Occipital lobe (tissue), 2 donors: ENCODE data around the gene MREG. TPM values are rescaled to one million over a fixed set of nuclear protein-coding genes. Genes with fewer than 3 reads are reported as not detected.

Experiments used
- DNase-seq: peaks from one replicate; lab custom pipeline; 2025; lab: John Stamatoyannopoulos, UW
- total RNA-seq: library from RNA; depleted of rRNA; stranded (reverse); fragments of >200 nt; gene quantifications from one replicate; pipeline ENCODE4 v1.2.3, GENCODE V29; 2014

The MREG gene
- total RNA-seq, 1 donor from 2014 or later, result 2.5 TPM

DNA sequence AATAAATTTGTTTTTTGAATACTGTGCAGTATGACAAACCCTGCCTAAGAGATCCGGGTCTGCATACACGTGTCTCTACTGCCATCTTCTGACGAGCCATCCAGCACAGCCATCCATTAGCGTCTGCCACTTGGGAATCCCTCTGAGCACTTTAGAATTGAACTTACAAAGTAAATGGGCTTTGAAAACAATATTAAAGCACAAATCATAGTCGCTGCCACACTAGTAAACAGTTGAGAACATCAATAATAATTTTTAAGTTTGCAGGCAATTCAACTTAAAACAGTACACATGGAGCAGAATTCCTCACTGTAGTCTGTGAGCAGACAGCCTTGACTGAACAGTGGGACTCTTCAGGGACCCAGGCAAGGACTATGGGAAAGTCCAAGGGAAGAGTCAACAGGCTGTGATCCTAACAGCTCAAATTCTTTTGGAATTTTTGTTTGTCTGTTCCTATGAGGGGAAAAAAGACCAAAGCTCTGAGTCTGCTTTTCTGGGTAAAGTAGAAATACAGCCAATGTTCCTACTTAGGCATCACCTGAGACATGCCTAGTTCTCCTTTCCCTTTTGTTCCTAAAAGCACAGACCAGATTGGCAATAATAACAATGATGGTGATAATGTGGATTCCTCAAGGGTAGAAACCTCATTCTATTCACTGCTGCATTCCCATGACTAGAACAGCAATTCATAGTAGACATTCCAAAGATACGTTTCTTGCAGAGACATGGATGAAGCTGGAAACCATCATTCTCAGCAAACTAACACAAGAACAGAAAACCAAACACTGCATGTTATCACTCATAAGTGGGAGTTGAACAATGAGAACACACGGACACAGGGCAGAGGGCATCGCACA is 92.9 kb downstream of the MREG start:
- peak; percentile 49 for DNase-seq

DNA sequence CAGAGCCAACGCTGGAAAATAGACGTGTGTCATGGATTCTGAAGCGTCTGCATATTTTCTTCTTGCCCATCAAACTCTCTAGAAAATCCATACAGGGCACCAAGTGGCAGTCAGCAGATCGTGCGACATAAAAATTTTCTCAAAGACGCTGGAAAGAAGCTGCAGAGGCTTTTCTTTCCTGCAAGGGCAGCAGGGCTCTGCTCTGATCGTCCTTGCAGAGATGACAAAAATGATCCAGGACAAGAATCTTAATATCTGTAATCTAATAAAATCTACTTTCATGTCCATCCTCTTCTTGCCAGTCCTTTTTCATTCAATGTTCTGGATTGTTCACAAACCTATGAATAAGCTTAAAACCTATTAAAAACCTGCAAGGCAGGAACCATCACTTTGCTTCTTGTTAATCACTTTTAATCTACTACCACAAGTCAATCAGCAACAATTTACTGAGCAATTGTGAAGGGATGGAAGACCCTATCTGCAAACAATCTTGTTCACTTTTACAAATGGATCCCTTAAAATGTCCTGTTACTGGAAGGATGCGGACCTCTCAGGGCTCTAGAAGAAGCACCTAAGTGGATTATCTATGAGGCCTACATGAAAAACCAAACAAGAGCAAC is 93.6 kb downstream of the MREG start:
- DNase-seq, result no peak

DNA sequence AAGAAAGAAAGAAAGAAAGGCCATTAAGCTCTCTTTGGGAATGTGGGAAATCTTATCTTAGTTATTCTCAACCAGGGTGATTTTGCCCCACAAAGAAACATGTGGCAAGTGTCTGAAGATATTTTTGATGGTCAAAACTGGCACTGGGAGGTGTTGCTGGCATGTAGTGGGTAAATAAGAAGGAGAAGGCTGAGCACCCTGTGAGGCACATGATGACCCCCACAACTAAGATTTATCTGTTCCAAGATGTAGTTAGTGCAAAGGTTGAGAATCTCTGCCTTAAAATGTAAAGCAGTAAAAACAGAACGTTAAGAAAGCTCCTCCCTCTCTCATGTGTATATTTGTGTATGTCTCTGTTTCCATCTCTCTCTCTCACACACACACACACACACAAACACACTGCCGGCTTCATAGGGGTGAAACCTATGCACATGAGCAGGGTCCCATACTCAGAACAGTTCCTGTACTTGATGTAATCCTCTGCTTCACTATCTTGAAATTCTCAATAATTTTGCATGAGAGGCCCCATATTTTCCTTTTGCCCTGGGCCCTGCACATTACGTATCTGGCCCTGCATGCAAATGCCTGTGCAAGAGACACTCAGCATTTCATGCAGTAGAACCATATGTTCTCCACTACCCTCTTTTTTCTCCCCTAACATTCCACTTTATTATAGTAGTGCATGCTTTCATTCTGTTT is 94.3 kb downstream of the MREG start:
- DNase-seq, result no peak

DNA sequence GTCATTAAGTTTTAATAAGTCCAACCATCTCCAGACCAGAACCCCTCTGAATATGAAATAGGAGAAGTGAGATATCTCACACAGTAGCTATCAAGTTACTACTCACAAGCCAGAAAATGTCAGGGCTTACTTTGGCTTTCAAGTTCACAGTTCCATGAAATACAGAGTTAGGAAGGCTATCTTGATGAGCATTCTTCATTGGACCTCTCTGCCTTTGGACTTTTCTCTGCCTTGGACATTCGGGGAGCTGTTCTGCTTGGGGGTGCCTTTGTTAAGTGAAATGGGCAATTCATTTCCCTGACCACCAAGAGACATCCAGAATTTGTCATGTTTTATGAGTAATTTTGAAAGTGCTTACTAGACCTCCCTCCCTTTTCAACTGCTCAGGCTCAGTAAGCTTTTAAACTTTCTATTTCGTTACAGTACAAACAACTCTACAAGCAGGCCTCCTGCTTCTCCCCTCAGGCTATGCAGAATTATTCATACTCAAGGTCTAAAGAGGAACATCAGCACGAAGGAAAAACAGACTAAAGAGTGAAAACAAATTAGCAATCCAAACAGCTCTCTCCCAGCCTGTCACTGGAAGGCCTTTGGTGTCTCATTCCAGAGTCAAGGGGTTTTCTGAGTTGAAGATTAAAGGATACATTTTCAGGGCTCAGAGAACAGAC is 95.3 kb downstream of the MREG start:
- no peak for DNase-seq

DNA sequence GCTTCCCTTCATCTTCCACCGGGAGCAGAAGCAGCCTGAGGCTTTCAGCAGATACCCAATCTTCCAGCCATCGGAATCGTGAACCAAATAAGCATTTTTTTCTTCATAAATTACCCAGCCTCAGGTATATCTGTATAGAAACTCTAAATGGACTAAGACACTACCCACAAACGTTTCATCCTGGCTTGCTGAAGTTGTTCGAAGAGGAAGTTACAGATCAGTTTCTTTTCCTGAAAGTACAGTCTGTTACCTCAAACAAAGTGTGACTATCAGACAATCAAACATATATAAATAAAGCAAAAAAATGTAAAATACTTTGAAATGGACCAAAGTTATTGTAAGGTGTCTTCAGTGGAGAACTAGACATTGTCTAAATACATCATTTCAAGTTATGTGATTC is 97.9 kb downstream of the MREG start:
- no peak for DNase-seq

DNA sequence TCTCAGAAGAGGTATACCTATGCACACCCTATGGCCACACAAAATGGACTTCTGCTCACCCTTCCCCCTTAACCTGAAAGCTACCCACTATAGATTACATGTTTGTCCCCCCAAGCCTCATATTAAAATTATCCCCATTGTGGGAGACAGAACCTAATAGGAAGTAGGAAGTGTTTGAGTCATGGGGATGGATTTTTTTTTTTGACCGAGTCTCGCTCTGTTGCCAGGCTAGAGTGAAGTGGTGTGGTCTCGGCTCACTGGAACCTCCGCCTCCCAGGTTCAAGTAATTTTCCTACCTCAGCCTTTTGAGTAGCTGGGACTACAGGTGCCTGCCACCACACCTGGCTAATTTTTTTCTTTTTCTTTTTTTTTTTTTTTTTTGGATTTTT is 98.6 kb downstream of the MREG start:
- no peak for DNase-seq

DNA sequence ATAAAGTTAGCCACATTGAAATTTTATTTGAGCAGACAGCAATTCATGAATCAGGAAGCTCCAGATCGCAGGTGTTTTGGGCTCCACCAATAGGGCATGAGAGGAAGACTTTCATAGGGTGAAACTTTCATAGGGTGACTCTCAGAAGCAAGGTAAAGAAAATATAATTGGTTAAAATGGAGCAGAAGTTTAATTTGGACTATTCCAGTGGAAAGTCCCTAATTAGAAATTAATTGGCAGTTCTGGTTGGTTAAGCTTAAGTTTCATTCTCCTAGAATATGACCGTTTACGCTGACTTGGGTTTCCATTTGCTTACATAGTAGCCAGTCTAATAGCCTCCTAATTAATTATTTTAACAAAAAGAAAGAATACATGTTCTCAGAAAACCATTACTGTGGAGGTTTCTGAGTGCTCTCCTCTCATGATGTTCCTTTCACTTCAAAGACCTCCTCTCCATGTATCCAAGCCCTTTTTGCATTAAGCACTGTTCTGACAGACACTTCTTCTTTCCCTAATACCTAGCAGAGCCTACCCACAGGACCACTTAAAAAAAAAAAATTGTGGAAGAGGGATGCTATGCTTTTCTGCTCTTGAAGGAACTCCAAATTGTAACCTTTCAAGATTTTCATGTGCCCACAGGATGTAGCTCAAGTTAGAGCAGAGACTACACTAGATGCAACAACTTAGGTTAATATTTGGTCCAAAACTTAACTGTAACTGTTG is 99.1 kb downstream of the MREG start:
- DNase-seq, result no peak

DNA sequence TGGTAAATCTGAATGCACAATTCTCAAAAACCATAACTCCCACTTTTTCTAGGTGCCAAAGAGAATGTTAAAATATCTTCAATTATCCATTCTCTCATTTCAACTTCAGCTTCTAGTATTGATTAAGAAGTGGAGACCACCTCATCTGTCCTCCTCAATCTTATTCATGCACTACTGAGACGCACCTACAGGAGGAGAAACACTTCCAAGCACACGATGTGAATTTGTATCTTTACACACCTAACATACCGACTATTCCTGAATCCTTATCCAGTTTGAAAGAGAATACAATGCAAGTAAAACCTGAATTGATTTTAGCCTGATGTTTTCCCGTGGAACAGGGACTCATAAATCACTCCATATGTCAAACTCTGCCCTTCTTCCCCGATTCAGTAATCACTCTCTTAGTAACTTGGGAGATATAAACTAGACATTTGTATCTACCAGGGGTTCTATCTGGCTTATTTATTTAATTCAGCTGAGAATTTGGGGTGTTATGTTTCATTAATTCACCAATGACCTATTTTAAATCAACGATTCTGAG is 101.0 kb downstream of the MREG start:
- no peak for DNase-seq

DNA sequence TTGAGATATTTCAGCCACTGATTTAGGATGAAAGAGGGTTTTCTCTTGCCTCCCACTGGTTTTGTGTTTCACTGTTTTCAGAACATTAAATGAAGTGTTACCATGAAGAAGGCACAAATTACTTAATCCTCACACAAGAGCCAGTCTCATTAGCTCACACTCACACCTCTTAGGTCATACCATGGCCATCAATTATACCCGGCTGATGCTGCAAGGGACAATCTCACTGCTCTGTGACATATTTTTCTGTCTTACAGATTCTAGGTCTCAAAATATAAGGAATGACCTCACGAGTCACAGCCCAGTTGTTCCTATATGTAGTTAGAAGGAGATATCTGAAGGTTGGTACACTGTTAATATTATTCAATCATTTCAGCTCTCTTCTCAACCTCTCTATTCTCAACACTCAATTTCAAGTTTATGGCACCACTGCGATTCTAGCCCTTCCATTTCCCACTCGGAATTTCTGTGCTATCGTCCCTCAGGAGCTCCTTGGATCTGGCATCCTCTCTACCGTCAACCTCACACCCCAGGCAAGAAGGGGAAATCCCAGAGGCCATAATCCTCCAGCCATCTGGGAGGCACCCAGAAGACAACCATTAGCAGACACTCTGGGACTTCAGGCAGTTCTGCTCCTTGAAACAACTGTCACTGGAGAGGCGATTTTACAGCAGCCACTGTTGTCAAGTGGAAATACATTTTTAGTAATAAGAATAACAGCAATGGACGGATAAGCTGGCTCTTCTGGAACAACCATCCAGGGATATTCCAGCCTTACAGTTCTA is 101.9 kb downstream of the MREG start:
- no peak for DNase-seq

DNA sequence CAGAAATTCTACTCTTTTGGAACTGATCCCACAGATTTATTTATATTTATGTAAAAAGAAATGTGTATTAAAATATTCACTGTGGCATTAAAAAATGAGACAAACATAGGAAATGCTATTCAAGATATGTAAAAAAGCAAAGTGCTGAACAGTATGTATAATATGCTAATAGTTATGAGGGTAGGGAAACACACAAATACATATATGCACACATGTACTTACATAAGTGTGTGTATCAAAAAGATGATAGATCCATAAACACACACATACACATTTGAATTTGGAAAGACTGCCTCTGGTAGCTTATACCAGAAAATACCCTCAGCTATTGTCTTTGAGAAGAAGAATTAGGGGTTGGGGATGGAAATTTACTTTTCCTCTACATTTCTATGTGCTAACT is 103.2 kb downstream of the MREG start:
- DNase-seq, result no peak

DNA sequence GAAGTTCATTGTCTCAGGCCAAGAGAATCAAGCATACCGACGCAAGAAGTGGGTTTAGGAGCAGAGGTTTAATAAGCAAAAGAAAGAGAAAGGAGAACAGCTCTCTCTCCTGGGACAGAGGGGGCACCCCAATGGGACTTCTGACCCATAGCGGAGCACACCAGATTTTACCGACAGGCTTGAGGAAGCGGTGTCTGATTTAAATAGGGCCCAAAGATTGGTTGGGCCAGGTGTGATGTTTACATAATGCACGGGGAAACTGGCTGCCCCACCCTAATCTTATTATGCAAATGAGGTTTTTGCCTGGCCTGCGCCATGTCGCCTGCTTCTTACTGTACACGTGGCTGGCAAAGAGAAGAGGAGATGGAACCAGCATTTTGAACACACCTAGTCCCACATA is 106.2 kb downstream of the MREG start:
- DNase-seq, result no peak

DNA sequence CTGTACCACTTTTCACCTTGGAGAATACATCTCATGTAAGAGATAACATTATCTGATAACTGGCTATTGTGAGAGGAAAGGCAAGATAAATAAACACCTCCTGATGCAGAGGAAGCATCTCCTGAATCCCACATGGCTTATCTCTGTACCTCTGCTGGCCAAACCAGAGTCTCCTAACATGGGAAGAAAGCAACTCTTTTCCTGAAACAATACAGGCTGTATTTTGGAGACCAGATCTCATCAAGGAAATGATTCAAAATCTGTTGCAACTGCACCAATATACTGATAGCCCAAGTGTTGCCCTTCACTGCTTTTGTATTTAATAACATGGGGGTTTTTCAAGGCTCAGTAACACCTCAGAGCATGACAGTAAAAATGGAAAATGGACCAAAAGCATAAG is 106.9 kb downstream of the MREG start:
- no peak for DNase-seq

DNA sequence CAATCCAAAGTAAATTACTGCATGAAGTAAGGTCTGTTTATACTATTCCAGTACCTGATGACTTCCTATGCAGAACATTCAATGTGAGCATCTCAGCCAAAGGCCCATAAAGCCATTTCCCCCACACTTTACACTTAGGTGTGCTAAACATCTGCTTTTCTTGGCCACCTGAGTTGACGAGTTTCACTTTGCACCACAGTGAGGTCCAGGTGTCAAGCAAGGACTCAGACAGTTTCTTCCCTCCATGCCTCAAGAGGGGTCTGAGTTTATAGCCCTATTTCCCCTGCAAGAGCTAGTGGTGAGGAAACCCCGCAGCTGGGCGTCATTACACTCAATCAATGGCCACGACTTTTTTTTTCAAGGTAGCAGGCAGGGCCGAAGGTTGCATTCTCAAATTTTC is 107.7 kb downstream of the MREG start:
- DNase-seq, result no peak

DNA sequence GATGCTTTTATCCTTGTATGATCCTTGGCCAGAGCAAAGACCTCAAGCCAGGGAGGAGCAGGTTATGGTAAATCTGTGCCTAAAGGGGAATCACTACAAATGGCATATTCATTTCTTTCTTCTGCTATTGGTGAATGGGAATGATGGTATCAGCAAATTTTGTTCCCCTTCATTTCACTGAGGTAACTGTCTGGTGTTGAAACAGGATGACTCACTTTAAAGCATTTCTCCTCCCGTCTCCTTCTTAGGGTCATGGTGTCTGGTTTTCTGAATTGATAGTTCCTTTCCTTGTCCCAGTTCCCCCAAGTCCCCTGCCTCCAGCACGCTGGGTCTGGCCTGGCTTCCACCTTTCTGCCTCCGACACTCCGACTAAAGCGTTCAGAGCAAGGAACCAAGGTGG is 109.2 kb downstream of the MREG start:
- DNase-seq, result no peak

DNA sequence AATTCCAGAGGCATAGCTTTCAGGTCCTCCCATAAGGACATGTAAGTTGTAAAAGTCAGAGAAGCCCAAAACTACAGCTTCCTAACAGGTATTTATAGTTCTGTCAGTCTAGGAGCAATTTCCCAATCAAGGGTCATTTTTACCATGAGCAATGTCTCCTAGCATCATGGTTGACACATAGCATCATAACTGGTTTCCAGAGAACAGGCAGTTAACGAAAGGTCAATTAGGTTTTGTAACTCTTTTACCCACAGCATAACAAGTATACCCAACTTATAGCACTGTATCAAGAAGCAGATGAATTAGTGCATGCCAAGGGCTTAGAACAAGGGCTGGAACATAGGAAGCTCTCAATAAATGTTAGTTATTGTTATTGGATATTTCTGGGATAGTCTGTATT is 110.1 kb downstream of the MREG start:
- no peak for DNase-seq

DNA sequence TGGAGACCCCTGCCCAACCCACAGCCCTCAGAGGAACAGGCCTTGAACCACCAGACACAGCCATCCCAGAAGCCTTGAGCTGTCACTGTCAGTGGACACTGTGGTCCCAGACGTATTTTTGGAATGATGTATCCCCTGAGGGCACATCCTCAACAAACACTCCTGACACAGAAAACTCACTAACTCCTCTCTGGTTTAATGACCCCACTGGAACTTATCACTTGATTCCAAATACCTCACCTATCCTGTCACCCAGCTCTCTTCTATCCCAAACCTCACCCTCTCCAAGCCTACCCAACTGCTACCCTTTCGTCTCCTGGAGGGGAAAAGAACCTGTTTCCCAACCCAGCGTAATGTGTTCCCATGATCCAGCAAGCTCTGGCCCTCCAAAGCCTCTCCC is 111.6 kb downstream of the MREG start:
- no peak for DNase-seq

DNA sequence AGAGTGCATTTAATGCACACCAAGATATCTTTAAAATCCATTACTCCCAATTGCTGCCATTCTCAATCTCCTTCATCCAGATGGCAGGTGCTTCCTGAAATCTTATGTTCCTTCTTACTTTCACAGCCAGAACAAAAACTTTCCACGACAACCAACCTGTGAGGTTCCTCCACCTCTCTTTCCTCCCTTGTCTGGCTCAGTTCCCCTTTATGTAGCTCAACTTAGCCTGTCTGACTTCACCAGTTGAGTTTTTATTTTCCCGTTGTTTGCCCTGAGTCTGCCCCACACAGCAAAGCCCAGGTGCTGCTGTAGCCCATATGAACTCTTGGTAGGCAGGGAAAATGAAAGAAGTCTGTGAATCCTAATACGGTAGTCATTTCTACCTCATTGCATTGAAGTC is 112.5 kb downstream of the MREG start:
- DNase-seq, result no peak

DNA sequence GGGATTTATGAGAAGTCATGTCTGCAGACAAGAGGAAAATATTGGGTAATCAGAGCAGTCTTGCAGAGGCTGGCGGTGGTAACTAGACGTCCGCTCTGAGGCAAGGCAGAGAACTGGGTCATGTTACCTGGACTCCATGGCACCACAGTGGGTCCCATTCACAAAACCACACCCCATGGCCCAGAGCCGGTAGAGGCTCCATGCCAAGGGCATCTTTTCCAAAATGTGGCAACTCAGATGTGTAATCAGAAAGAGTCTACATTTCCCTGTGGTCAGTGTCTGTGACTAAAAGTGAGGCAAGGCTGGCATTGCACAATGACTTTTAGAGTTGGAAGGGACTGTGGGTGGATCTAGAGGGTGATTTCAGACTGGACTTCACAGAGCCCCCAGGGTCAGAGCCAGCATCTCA is 113.1 kb downstream of the MREG start:
- no peak for DNase-seq

DNA sequence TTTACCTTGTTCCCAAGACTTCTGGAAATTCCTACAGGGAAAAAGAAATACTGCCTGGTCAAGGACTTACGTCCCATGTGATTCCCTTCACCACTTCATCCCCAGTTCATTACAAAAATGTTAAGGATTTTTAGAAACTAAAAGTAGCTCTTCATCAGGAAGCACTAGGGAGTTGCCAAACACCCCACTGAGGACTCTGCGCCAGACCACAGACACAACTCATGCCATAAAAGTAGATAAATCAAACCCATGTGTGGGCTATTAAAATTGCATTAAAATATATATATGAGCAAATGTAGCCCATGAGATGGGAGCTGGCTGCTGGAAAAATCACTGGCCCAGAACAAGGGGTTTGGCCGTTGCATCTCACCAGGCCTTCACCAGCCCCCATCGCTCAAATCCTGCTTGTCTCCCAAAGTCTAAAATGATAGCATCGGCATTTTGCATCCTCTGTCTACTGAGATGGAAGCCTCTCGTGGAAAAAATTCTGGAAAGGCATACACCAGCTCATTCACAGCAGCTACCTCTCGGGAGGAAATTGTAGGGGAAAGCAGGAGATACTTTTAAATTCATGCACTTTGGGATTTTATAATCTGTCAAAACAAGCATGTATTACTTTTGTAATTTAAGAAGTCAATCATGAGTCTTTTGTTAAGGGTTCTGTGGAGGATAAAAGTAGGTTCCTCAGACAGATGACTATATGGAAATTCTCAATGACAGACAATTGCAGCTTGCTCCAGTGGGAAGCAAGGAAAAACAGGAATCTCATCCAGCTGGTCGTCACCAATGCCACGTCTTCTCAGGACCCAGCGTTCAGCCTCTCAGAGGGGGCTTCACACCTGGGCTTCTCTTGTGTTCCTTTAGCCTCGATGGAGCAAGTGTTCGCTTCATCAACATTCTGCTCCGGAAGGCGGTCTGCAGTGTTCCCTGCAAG is 113.9 kb downstream of the MREG start:
- no peak for DNase-seq
